WI38 (cell line): ENCODE measurements around the gene HMCN1.
"Not testable (repeated sequence)": the region's sequence is repeated elsewhere in the genome, so short reads cannot be mapped to it uniquely, and the experiment has no call there.

Experiments
- H3K4me3 ChIP-seq: 2 replicates; pipeline ENCODE4 v1.5.1; 2011; ENCODE audit warnings: low read depth, mild to moderate bottlenecking, control low read depth, low read length
- TF ChIP-seq, protein P1 (sequence below): IDR thresholded peaks from 2 replicates; pipeline ENCODE4 v1.5.1; 2012; ENCODE audit warnings: low read depth, mild to moderate bottlenecking, control low read depth, low read length

The HMCN1 gene

DNA sequence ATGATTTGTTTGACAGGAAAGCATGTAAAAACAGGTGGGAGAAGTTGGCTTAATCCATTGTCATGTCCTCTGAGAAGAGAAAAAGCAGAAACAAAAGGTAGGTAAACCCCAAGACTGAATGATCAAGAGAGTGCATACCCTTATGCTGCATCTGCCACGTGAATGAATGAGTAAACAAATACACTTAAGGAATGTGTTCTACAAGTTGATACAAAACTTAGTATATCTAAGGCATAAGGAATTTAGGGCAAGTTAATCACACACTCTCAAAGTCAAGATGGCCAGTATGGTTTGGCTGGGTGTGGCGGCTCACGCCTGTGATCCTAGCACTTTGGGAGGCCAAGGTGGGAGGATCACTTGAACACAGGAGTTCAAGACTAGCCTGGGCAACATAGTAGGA, 34.2 kb downstream of the HMCN1 start:
- TF ChIP-seq, protein P1, sequence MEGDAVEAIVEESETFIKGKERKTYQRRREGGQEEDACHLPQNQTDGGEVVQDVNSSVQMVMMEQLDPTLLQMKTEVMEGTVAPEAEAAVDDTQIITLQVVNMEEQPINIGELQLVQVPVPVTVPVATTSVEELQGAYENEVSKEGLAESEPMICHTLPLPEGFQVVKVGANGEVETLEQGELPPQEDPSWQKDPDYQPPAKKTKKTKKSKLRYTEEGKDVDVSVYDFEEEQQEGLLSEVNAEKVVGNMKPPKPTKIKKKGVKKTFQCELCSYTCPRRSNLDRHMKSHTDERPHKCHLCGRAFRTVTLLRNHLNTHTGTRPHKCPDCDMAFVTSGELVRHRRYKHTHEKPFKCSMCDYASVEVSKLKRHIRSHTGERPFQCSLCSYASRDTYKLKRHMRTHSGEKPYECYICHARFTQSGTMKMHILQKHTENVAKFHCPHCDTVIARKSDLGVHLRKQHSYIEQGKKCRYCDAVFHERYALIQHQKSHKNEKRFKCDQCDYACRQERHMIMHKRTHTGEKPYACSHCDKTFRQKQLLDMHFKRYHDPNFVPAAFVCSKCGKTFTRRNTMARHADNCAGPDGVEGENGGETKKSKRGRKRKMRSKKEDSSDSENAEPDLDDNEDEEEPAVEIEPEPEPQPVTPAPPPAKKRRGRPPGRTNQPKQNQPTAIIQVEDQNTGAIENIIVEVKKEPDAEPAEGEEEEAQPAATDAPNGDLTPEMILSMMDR: no peak
- H3K4me3 ChIP-seq: no peak overlapping the region

DNA sequence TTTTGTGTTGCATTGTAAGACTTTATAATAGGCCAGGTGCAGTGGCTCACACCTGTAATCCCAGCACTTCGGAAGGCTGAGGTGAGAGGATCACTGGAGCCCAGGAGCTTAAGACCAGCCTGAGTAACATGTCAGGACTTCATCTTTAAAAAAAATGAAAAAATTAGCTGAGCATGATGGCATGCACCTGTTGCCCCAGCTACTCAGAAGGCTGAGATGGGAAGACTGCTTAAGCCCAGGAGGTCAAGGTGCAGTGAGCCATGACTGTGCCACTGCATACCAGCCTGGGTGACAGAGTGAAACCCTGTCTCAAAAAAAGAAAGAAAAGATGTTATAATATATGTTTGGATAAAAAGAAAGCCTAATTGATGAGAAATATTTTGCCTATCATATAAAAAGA, 34.9 kb downstream of the HMCN1 start:
- no peak overlapping the region for H3K4me3 ChIP-seq
- TF ChIP-seq, protein P1: no peak

DNA sequence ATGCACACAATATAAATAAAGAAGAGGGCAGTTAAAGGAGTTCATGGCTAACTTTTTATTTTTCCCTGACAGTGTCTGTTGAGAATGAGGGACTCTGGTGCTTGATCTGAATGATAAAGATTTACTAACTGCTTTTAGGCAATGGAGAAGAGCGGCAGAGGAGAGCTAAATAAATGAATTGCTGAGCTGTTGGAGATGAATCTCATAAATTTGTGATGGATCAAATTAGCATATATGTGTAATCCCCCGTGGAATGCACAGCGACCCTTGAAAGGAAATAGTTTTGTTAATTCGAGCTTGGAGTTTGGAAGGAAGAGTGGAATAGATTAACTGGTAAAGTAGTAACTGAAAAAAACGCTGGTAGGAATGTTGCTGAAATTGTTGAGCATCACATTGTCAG, 40.2 kb downstream of the HMCN1 start:
- TF ChIP-seq, protein P1: no peak
- H3K4me3 ChIP-seq: no peak overlapping the region

DNA sequence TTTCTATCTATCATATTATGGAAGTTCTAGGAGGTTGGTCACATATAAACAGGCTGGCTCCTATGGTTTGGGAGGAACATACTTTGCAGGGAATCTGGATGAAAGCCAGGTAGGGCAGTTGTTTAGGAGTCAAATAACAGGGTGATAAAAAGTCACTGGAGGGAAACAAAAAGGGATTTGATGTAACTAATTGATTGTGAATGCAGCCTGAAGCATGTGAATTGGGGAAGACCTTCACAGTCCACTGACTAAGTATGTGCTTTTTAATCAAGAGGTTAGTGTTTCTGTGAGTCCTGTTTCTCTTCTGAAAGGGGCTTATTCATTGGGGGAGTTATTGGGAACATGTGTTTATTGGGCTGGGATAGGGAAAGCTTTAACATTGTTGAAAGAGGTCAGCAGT, 41.3 kb downstream of the HMCN1 start:
- TF ChIP-seq, protein P1: no peak

DNA sequence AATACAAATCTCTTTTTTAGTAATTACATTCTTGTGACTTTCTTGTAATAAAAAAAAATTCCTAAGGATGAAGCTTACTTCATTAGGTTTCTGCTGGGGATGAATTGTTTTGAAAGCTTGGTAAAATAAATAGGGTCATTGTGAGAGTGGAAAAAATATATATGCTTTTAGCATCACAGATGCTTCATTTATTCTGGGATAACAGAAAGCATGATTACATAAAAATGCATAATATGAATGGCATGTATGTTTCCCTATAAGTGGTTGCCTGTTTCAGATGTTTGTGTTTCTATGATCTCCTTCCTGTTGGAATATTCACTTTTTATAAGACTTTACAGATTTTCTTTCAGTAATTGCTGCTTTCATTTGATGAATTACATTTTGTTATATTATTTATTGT, 42.3 kb downstream of the HMCN1 start:
- TF ChIP-seq, protein P1: no peak
- no peak overlapping the region for H3K4me3 ChIP-seq

More for the DNA sequence above, 41.3 kb downstream of the HMCN1 start:
- no peak overlapping the region for H3K4me3 ChIP-seq

DNA sequence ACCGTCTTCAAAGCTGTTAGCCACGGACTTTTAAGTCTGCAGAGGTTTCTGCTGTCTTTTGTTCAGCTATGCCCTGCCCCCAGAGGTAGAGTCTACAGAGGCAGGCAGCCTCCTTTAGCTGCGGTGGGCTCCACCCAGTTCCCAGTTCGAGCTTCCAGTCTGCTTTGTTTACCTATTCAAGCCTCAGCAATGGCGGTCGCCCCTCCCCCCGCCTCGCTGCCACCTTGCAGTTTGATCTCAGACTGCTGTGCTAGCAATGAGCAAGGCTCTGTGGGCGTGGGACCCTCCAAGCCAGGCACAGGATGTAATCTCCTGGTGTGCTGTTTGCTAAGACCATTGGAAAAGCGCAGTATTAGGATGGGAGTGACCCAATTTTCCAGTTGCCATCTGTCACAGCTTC, 49.7 kb downstream of the HMCN1 start:
- H3K4me3 ChIP-seq: not testable (repeated sequence)

DNA sequence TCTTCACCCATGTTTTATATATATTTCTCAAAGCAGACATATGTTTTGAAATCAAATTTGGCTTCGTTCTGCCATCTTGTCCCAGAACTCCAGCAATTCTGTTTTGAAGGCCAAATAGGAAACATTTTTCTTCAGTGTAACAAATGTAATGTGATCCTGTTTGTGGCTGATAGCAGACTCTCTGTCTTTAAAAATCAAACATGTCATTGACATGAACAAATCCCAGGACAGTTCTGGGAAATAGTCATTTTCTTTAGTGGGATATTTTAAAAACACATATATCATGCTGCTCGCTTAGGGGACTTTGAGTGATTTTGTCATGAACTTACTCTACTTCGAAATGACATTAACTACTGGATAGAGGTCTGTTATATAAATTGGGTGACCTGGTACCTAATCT, 51.4 kb downstream of the HMCN1 start:
- no peak overlapping the region for H3K4me3 ChIP-seq
- TF ChIP-seq, protein P1: no peak

DNA sequence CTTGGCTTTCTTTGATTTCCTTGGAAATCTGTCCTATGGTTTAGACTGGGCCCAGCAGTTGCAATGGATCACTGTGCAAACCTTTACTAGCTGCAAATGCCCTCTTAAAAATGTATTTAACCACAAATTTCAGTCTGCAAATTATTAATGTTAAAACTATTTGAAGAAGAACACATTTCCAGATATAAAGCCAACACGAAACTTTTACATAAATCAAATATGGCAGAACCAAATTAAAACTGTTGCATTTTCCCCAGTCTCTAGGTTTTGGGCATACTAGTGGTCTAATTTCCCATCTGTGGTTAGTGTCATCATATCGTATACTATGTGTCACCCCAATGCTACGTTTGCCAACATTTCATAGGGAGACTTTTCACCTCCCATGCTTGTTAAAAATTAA, 52.3 kb downstream of the HMCN1 start:
- H3K4me3 ChIP-seq: no peak overlapping the region
- TF ChIP-seq, protein P1: no peak
